Stimulated activated CD4-positive, alpha-beta T cell treated with anti-CD3 and anti-CD28 coated beads, Interleukin-4, amount 100 ng/mL, for 4 hours (primary cell): Measurements from ENCODE around the gene RAB4B.
"Not testable (repeated sequence)": the region's sequence is repeated elsewhere in the genome, so short reads cannot be mapped to it uniquely, and the experiment has no call there.

Experiments
- DNase-seq, 2 experiments: peaks; one replicate each; pipeline ENCODE4 v3.0.0-alpha.2; 2020

Gene RAB4B

GRCh38 chr19:40804783-40805242 is 26.8 kb downstream of the RAB4B start:
- DNase-seq, result no peak

- peak in 1 of 2 experiments; percentile 38 for DNase-seq
These were observed 27.3 kb downstream of the RAB4B start for GRCh38 chr19:40805258-40805868.

GRCh38 chr19:40806423-40807146 is 28.5 kb downstream of the RAB4B start:
- DNase-seq, result peak; percentile 70 to 73

GRCh38 chr19:40807147-40808020 is 29.3 kb downstream of the RAB4B start:
- DNase-seq, result no peak

- DNase-seq, result no peak
These were observed 29.9 kb downstream of the RAB4B start for GRCh38 chr19:40808021-40808325.

- no peak for DNase-seq
These were observed 30.4 kb downstream of the RAB4B start for GRCh38 chr19:40808497-40808896.

- no peak for DNase-seq
These were observed 31.5 kb downstream of the RAB4B start for GRCh38 chr19:40809358-40810086.

DNA sequence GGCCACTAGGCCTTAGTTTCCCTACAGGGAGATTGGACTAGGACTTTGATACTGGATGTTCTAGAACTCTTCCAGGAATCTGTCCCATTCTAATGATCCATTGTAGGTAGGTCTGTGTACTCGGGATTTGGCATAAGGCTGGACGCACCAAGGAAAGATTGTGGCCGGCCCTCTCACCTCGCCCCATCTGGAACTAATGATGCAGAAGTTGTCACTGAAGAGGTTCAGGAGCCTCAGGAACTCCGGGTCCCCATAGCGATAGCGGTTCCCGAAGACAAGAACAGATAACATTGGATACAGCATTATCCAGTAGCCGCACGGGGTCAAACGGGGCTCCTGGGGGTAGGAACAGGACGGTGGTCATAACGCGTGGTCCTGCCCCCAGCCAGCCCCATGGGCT is 32.1 kb downstream of the RAB4B start:
- no peak for DNase-seq

GRCh38 chr19:40810649-40811408 is 32.8 kb downstream of the RAB4B start:
- peak in 1 of 2 experiments; percentile 36 for DNase-seq

DNA sequence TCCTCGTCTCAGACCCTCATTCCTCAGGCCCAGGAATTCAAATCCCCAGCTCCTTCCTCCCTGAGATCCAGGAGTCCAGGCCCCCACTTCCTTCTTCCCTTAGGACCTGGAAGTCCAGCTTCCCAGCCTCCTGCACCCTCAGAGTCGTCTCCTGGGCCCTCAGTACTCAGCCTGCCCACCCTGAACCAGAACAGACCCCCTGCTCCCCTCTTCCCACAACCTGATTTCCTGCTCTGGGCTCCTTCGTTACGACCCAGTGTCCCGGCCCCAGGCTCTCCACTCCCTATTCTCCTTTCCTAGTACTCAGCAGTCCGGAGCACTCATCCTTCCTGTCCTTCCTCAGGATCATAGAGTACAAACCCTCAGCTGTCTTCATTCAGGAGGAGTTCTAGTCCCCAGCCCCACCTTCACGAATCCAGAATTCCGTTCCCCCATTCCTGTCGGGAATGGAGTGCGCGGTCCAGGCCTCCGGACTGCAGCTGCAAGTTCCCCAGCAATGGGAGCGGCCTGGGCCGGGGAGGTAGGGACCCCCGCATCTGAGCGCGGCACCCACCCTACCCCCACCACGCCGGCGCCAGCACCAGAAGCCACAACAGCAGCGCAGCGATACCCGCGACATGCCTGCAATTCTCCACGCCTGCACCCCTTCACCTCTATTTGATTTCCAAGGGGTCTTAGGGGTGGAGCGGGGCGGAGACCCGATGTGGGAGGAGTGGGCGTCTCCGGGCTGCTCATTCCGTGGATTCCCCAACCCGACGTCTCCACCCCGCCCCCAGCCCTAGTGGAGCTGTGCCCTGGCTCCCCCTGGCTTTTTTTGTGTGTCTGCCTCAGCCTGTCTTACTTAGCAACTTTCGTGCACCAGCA is 33.7 kb downstream of the RAB4B start:
- DNase-seq, result peak in 1 of 2 experiments; percentile 36

DNA sequence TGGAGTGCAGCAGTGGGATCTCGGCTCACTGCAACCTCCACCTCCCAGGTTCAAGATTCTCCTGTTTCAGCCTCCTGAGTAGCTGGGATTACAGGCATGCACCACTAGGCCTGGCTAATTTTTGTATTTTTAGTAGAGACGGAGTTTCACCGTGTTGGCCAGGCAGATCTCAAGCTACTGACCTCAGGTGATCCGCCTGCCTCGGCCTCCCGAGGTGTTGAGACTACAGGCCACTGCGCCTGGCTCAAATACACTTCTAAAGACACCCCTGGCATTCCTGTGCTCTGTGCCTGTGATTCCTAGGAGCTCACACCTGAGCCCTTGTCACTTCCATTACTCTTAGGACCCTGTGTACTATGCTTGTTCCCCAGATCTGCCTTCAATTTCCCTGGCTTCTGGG is 34.5 kb downstream of the RAB4B start:
- not testable (repeated sequence) for DNase-seq

DNA sequence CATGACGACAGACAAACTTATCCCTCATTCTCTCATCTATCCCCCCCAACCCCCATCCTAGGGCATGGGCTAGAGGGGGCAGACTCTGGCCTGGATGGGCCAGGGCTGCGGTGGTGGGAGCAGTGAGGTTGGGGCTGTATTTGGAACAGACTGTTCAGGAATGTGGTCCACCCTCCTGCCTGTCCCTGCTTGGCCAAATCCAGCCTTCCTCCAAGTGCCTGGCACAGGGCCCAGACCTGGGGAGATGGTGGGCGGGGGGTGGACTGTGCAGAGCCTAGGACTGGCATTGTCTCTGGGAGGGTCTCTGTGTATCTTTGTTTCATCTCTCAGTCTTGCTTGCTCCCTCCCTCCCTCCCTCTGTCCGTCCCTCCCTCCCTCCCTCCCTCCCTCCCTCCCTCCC is 35.1 kb downstream of the RAB4B start:
- DNase-seq, result no peak

- no peak for DNase-seq
These were observed 37.2 kb downstream of the RAB4B start for GRCh38 chr19:40815223-40815622.

DNA sequence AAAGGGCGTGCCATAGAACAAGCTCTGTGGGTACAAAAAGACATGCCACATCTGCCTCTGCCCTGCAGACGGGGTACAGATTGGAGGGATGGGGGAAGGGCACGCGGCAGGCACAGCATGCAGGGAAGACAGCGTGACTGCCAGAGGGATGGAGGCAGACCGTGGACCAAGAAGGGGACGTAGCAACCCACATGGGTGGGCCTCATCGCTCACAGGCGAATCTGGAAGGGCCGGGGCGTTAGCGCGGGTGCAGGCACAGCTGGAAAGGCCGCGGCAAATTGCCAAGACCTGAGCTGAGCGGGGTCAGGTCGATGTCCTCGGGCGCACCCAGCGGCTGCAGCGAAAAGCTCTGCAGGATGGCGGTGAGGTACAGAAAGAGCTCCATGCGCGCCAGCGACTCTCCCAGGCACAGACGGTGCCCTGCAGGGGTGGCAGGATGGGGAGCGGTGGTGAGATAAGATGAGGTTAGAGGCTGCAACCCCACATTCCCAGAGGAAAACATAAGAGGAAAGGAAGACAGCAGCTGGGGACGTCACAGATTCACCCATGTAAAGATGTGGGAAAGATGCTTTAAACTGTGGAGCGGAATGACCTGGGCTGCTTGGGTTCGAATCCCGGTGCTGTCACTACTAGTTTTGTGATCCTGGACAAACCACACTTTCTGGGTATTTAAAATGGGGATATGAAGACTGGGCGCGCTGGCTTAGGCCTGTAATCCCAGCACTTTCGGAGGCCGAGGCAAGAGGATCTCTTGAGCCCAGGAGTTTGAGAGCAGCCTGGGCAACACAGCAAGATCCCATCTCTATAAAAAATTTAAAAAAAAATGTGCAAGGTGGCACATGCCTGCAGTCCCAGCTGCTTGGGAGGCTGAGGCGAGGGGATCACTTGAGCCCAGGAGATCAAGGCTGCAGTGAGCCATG is 40.7 kb downstream of the RAB4B start:
- DNase-seq, result peak; percentile 69 to 76

DNA sequence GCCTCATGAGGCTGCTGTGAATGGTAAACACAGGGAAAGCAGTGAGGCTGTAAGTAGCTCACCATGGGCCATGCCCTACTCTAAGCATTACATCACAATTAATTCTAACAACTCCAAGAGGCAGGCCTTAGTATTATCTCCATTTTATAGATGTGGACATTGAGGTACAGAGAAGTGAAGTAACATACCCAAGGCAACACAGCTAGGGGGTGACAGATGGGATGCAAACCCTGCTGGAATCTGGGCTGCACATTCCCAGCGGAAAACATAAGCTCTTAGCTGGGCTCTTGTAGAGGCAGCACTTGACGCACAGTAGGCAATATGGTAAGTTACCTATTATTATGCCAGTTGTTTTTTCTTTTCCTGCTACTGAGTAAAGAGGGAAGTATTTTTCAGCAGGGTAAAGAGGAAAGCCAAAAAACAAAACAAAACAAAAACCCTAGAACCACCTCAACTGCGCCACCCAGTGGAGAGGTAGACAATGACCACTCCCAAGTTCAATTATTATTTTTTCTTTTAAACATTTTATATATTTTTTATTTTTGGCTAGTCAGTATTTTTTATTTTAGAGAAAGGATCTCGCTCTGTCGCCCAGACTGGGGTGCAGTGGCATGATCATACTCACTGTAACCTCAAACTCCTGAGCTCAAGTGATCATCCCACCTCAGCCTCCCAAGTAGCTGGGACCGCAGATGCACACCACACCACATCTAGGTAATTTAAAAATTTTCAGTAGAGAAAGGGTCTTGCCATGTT is 41.6 kb downstream of the RAB4B start:
- DNase-seq, result peak; percentile 38 to 61

DNA sequence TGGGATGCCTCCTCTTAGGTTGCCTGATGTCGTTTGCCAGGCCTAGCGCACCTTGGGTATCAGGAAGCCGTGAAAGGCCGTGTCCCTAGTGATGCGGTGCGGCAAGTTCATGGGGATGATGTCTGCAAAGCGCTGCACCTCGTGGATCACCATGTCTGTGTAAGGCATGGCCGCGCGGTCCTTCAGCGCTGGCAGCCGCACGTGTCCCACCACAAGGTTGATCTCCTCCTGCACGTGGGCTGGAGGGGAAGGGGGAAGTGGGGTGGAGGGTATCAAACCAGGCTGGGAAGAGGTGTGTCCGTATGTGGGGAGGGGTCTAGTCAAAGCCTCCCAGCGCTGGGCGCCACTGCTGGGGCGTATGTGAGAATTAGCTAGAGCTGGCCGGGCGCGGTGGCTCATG is 44.1 kb downstream of the RAB4B start:
- DNase-seq, result no peak

GRCh38 chr19:40822704-40823553 is 44.9 kb downstream of the RAB4B start:
- DNase-seq, result not testable (repeated sequence)

DNA sequence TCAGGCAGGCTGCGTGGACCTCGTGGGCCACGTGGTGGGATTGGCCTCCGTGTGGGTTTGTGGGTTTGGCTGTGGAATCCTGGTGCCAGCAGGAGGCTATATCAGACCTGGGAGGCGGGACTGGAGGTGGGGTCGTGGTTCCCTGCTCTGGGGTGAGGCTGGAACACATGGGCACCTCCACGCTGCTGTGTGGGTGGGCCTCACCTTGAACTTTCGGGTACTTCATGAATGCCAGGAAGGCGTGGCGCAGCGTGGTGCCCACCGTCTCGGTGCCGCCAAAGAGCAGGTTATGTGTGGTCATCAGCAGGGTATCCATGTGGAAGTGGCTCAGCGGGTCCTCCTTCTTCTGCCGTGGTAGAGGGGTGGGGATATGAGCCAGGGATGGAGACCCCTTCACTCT is 46.9 kb downstream of the RAB4B start:
- DNase-seq, result not testable (repeated sequence)
